Spinal cord (tissue), 10 donors: ENCODE measurements around the gene ZCWPW1. TPM values are rescaled to one million over a fixed set of nuclear protein-coding genes. Genes with fewer than 3 reads are reported as not detected.
"Not testable (repeated sequence)": the region's sequence is repeated elsewhere in the genome, so short reads cannot be mapped to it uniquely, and the experiment has no call there.

Source experiments
- DNase-seq, 6 donors: peaks; one replicate each; pipeline versions ENCODE4 v3.0.0 to v3.0.0-alpha.2; 2013 to 2015; ENCODE audit warnings: low spot score in 6 of 6, low read depth in 4 of 6
- H3K27ac ChIP-seq: one replicate; pipeline ENCODE4 v1.5.1; 2013; ENCODE audit warnings: low read depth, low read length, control low read depth
- H3K27me3 ChIP-seq: one replicate; pipeline ENCODE4 v1.6.1; 2013; ENCODE audit warnings: low read length; ENCODE audit not compliant: control insufficient read depth, insufficient read depth
- H3K36me3 ChIP-seq: one replicate; pipeline ENCODE4 v1.6.1; 2013; ENCODE audit warnings: low read length; ENCODE audit not compliant: control insufficient read depth, insufficient read depth
- H3K4me1 ChIP-seq: one replicate; pipeline ENCODE4 v1.6.1; 2013; ENCODE audit warnings: low read length; ENCODE audit not compliant: control insufficient read depth, insufficient read depth
- H3K4me3 ChIP-seq: one replicate; pipeline ENCODE4 v1.5.1; 2013; ENCODE audit warnings: low read depth, low read length, control low read depth
- H3K9me3 ChIP-seq: one replicate; pipeline ENCODE4 v1.6.1; 2013; ENCODE audit warnings: low read length; ENCODE audit not compliant: control insufficient read depth, insufficient read depth
- WGBS: methylation state at CpG from one replicate; pipeline ENCODE4 v1.1.5; 2013; ENCODE audit warnings: missing lambda C conversion rate; ENCODE audit not compliant: insufficient coverage; 5-methylcytosine and 5-hydroxymethylcytosine counted together
- polyA plus RNA-seq, 2 donors: library from polyadenylated mRNA; unstranded; fragments of 120-200 nt; gene quantifications; one replicate each; pipeline ENCODE4 v1.2.1, GENCODE V29; 2013; ENCODE audit not compliant: insufficient read length in 2 of 2
- total RNA-seq, 2 donors: library from RNA; depleted of rRNA in 1 of 2; stranded (reverse); fragments of 120-200 nt in 1 of 2; fragments of >200 nt in 1 of 2; gene quantifications; one replicate each; pipeline versions ENCODE4 v1.2.3 to v1.2.4, GENCODE V29; 2013 to 2014
- donor health status: healthy.

ZCWPW1 gene
- total and polyA plus RNA-seq, 4 donors = 5.1 to 8.0 (median 7.1) TPM

- peaks cover 32% of the 10 kb centered on the region for H3K36me3 ChIP-seq
- H3K4me3 ChIP-seq = no peak overlapping the region
- no peaks in the 10 kb centered on the region for H3K9me3 ChIP-seq
- 67% methylated on average over 5 of the region's 14 CpGs for WGBS
- H3K27me3 ChIP-seq = no peaks in the 10 kb centered on the region
- no peak overlapping the region for H3K27ac ChIP-seq
- H3K4me1 ChIP-seq = no peaks in the 10 kb centered on the region
- no peak for DNase-seq
Measured at GRCh38 chr7:100456562-100456961, 28.1 kb upstream of the ZCWPW1 start.

GRCh38 chr7:100455206-100455605 lies 26.7 kb upstream of the ZCWPW1 start:
- Histone ChIP-seq H3K9me3 (no peaks in the 10 kb centered on the region), H3K4me3 (no peak overlapping the region), H3K27ac (no peak overlapping the region), H3K4me1 (peaks cover 9% of the 10 kb centered on the region), H3K36me3 (peaks cover 20% of the 10 kb centered on the region), H3K27me3 (no peaks in the 10 kb centered on the region)
- WGBS = 60% methylated on average over 2 of the region's 3 CpGs
- no peak for DNase-seq

GRCh38 chr7:100453854-100454253 lies 25.4 kb upstream of the ZCWPW1 start:
- WGBS = 96% methylated on average over 7 of the region's 8 CpGs
- not testable (repeated sequence) for DNase-seq, H3K27me3 ChIP-seq, H3K9me3 ChIP-seq, H3K4me3 ChIP-seq, H3K27ac ChIP-seq
- Histone ChIP-seq H3K36me3 (peaks cover 12% of the 10 kb centered on the region), H3K4me1 (peaks cover 17% of the 10 kb centered on the region)

GRCh38 chr7:100452513-100452912 lies 24.0 kb upstream of the ZCWPW1 start:
- Histone ChIP-seq H3K27ac (no peak overlapping the region), H3K4me1 (peaks cover 17% of the 10 kb centered on the region), H3K36me3 (peaks cover 12% of the 10 kb centered on the region), H3K4me3 (no peak overlapping the region), H3K9me3 (no peaks in the 10 kb centered on the region), H3K27me3 (no peaks in the 10 kb centered on the region)
- DNase-seq = no peak
- WGBS = no CpG with 5 or more reads among the region's 3 CpGs

GRCh38 chr7:100449190-100449795 lies 20.8 kb upstream of the ZCWPW1 start:
- 93% methylated on average over 9 of the region's 13 CpGs for WGBS
- no peak overlapping the region for H3K27ac ChIP-seq
- no peaks in the 10 kb centered on the region for H3K36me3 ChIP-seq
- peaks cover 25% of the 10 kb centered on the region for H3K4me1 ChIP-seq
- DNase-seq = no peak
- H3K9me3 ChIP-seq = no peaks in the 10 kb centered on the region
- no peaks in the 10 kb centered on the region for H3K27me3 ChIP-seq
- H3K4me3 ChIP-seq = no peak overlapping the region

GRCh38 chr7:100447363-100447762 lies 18.9 kb upstream of the ZCWPW1 start:
- H3K4me1 ChIP-seq = peaks cover 28% of the 10 kb centered on the region
- 100% methylated on average over 1 of the region's 8 CpGs for WGBS
- DNase-seq = not testable (repeated sequence)

GRCh38 chr7:100446040-100446439 lies 17.5 kb upstream of the ZCWPW1 start:
- Histone ChIP-seq H3K9me3 (no peaks in the 10 kb centered on the region), H3K4me1 (peaks cover 27% of the 10 kb centered on the region), H3K27ac (no peak overlapping the region), H3K4me3 (no peak overlapping the region), H3K36me3 (peaks cover 2% of the 10 kb centered on the region), H3K27me3 (no peaks in the 10 kb centered on the region)
- 67% methylated on average over 1 of the region's 2 CpGs for WGBS
- no peak for DNase-seq

More at GRCh38 chr7:100447363-100447762, 18.9 kb upstream of the ZCWPW1 start:
- not testable (repeated sequence) for H3K4me3 ChIP-seq, H3K27ac ChIP-seq, H3K9me3 ChIP-seq, H3K27me3 ChIP-seq, H3K36me3 ChIP-seq

- Histone ChIP-seq H3K36me3 (peaks cover 2% of the 10 kb centered on the region), H3K27ac (peak overlapping the region; percentile 70), H3K9me3 (no peaks in the 10 kb centered on the region), H3K27me3 (no peaks in the 10 kb centered on the region), H3K4me3 (no peak overlapping the region), H3K4me1 (peaks cover 13% of the 10 kb centered on the region)
- no peak for DNase-seq
- 37% methylated on average over 10 of the region's 14 CpGs for WGBS
Measured at GRCh38 chr7:100444311-100445278, 16.1 kb upstream of the ZCWPW1 start.

GRCh38 chr7:100443096-100443840 lies 14.8 kb upstream of the ZCWPW1 start:
- no peaks in the 10 kb centered on the region for H3K27me3 ChIP-seq
- H3K36me3 ChIP-seq = peaks cover 2% of the 10 kb centered on the region
- 99% methylated on average over 7 of the region's 9 CpGs for WGBS
- H3K9me3 ChIP-seq = no peaks in the 10 kb centered on the region
- H3K27ac ChIP-seq = no peak overlapping the region
- peaks cover 12% of the 10 kb centered on the region for H3K4me1 ChIP-seq
- no peak overlapping the region for H3K4me3 ChIP-seq
- DNase-seq = no peak
